Lower leg skin (tissue), 4 donors: ENCODE results near the gene KPNA2. TPM values are rescaled to one million over a fixed set of nuclear protein-coding genes. Genes with fewer than 3 reads are reported as not detected.
"Not testable (repeated sequence)": the region's sequence is repeated elsewhere in the genome, so short reads cannot be mapped to it uniquely, and the experiment has no call there.

ENCODE experiments used
- DNase-seq, 2 donors: peaks; one replicate each; pipeline ENCODE4 v3.0.0-alpha.2; 2019; ENCODE audit warnings: low spot score in 2 of 2
- H3K4me3 ChIP-seq: fragments of 200-600 bp; sonication (generic); 2 replicates; pipeline ENCODE4 v1.5.1; 2017; ENCODE audit warnings: mild to moderate bottlenecking, low read depth; ENCODE audit not compliant: poor library complexity, severe bottlenecking
- CTCF ChIP-seq, 3 donors: fragments of 450-650 bp; IDR thresholded peaks; one replicate each; pipeline ENCODE4 v1.5.1; 2016; ENCODE audit warnings: antibody characterized with exemption in 3 of 3, mild to moderate bottlenecking in 3 of 3, moderate library complexity in 2 of 3
- POLR2A ChIP-seq, 2 donors: fragments of 450-650 bp; IDR thresholded peaks; one replicate each; pipeline ENCODE4 v1.6.1; 2016 to 2017; ENCODE audit warnings: antibody characterized with exemption in 2 of 2, mild to moderate bottlenecking in 1 of 2, moderate library complexity in 1 of 2
- WGBS, 2 donors: methylation state at CpG; one replicate each; pipeline ENCODE4 v1.1.5; 2018; 5-methylcytosine and 5-hydroxymethylcytosine counted together
- intact Hi-C: fragments of 100-400 bp; cut with DNase I; formaldehyde crosslinking; loops from one replicate; pipeline ENCODE4 v1.15.0; 2023; ENCODE audit warnings: low total_unique reads
- total RNA-seq, 4 donors: library from RNA; depleted of rRNA; stranded (reverse); fragments of >200 nt; gene quantifications; one replicate each; pipeline ENCODE4 v1.1.0, GENCODE V29; 2016

KPNA2 gene
- total RNA-seq, 4 donors from 2014 or later, result 10.6 to 29.7 (median 16.4) TPM

DNA sequence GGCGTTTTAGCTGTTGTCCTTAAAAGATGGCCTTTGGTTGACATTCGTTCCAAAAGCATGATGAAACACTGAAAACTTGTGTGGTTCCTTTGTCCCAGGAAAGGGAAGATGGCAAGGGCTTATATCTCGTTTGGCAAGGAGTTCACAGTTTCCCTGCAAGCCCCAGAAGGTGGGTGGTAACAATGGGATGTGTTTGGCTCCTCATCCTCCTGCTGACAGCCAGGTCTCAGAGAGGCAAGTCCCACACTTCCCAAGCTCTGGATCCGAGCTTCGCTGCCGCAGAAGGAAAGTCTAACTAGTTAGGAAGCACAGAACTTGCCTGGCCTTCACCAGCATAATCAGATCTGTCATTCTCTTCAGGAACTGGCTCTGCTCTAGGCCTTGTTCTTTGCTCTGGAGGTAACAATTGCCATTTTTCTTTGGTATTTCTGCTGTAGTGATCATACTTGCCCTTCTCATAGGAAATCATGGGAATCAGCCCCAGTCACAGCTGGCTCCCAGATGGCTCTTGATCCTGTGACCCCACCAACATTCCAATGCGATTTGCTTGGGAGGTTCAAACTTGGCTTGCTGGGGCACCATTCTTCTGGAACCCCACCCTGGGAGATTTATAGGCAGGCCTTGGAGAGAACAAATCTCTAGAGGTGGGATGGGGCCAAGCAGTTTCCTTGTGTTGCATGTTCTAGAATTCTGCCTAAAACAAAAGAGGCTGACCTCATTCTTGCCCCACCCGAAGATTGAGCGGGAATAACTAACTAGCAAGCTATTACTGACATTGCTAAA, 17.9 kb downstream of the KPNA2 start:
- intact Hi-C loops, result no loop called here
- TF ChIP-seq CTCF (IDR thresholded peaks at IDR 0.05), result no peak
- no peak for TF ChIP-seq POLR2A (IDR thresholded peaks at IDR 0.05)
- WGBS, 2 donors, result 39 to 53% methylated on average over 9 of the region's 9 CpGs
- peak; percentile 82 to 92 for DNase-seq
- H3K4me3 ChIP-seq, result no peak overlapping the region

GRCh38 chr17:68054296-68054900, 18.9 kb downstream of the KPNA2 start:
- 34 to 45% methylated on average over 11 of the region's 11 CpGs for WGBS, 2 donors
- intact Hi-C loops, result no loop called here
- peak in 1 of 2 donors; percentile 74 for DNase-seq
- no peak overlapping the region for H3K4me3 ChIP-seq
- no peak for TF ChIP-seq CTCF (IDR thresholded peaks at IDR 0.05)
- no peak for TF ChIP-seq POLR2A (IDR thresholded peaks at IDR 0.05)

DNA sequence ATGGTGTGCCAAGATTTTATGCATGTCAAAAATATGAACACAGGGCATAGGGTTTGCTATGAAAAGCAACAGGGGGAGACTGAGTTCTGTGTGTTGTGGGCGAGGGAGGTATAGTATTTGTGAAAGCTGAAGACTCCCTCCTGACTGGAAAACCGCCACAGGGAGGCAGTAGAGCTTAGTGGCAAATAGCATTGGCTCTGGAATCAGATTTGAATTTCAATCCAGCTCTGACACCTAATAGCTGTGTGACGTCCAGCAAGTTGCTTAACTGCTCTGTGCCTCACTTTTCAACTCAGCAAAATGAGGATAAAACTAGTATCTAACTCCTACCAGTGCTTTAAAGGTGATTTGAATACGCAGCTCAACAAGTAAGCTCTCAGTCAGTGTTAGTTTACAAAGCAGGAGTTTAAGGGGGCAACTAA, 22.0 kb downstream of the KPNA2 start:
- intact Hi-C loops, result no loop called here
- TF ChIP-seq CTCF (IDR thresholded peaks at IDR 0.05) (no peak), POLR2A (IDR thresholded peaks at IDR 0.05) (no peak)
- WGBS, 2 donors, result 52 to 58% methylated on average over 4 of the region's 4 CpGs
- no peak overlapping the region for H3K4me3 ChIP-seq
- DNase-seq, result peak in 1 of 2 donors; percentile 50

- WGBS, 2 donors, result 86 to 90% methylated on average over 2 of the region's 2 CpGs
- intact Hi-C loops, result no loop called here
- no peak for TF ChIP-seq POLR2A (IDR thresholded peaks at IDR 0.05)
- no peak for TF ChIP-seq CTCF (IDR thresholded peaks at IDR 0.05)
- peak in 1 of 2 donors; percentile 12 for DNase-seq
- H3K4me3 ChIP-seq, result no peak overlapping the region
Observed at GRCh38 chr17:68060336-68060735, 24.8 kb downstream of the KPNA2 start.

GRCh38 chr17:68061512-68062313, 26.2 kb downstream of the KPNA2 start:
- WGBS, 2 donors, result 53 to 58% methylated on average over 11 of the region's 11 CpGs
- intact Hi-C loops, result no loop called here
- DNase-seq, result peak in 1 of 2 donors; percentile 37

GRCh38 chr17:68065366-68065765, 29.8 kb downstream of the KPNA2 start:
- intact Hi-C loops, DNase-seq, H3K4me3 ChIP-seq: not testable (repeated sequence)
- 63 to 76% methylated on average over 7 of the region's 7 CpGs for whole genome bisulfite sequencing, 2 donors

More at GRCh38 chr17:68061512-68062313, 26.2 kb downstream of the KPNA2 start:
- no peak overlapping the region for H3K4me3 ChIP-seq
- TF ChIP-seq POLR2A (IDR thresholded peaks at IDR 0.05) (no peak), CTCF (IDR thresholded peaks at IDR 0.05) (no peak)

DNA sequence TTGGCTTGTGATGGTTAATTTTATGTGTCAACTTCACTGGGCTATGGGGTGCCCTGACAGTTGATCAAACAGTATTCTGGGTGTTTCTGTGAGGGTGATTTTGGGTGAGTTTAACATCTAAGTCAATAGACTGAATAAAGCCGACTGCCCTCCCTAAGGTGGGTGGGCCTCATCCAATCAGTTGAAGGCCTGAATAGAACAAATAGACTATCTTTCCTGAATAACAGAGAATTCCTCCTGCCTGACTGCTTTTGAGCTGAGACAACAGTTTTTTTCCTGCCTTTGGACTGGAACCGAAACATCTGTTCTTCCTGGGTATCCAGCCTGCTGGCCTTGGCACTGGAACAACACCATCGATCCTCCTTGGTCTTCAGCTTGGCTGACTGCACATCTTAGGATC, 33.0 kb downstream of the KPNA2 start:
- 82 to 83% methylated on average over 3 of the region's 3 CpGs for WGBS, 2 donors
- H3K4me3 ChIP-seq, intact Hi-C loops: not testable (repeated sequence)
- DNase-seq, result peak in 1 of 2 donors; percentile 5

GRCh38 chr17:68070582-68071444, 35.3 kb downstream of the KPNA2 start:
- peak in 1 of 2 donors; percentile 89 for DNase-seq
- H3K4me3 ChIP-seq, intact Hi-C loops: not testable (repeated sequence)
- 59 to 64% methylated on average over 15 of the region's 15 CpGs for WGBS, 2 donors
